Measurements from ENCODE around the gene TMEM132C.

Gene TMEM132C

DNA sequence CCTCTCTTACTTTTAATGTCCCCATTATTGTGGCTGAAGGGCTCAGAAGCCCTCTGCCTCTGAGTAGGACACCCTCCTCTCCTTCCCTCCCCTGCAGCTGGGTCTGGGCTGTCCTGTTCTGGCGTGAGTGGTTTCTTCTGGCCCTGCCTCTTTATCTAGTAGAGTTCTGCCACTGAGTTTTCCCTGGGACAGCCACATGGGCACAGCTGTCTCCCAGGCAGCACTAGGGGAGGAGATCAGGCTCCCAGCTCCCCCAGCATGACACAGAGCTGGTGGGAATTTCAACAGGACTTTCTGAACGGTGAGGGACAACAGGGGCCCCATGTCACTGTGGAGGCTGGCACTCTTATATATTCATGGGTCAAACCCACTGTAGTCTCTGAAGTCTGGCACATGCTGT, 21.4 kb downstream of the TMEM132C start:
- DNase-seq (ENCODE audit: low read depth in 2 of 2), result no peak

DNA sequence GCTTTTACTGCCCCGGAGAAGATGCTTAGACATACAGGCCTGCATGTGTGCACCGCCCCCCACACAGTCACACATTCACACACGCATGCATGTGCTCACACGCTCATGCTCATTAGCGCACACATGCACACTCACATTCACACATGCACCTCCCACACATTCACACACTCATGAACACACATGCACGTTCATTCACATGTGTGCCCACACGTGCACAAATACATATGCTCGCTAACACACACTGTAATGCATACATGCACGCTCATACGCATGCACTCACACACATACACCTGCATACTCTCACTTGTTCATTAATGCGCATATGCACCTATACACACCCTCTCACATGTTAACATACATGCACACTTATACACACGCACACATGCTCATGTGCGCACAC, 21.9 kb downstream of the TMEM132C start:
- DNase-seq (ENCODE audit: low read depth in 2 of 2), result no peak

DNA sequence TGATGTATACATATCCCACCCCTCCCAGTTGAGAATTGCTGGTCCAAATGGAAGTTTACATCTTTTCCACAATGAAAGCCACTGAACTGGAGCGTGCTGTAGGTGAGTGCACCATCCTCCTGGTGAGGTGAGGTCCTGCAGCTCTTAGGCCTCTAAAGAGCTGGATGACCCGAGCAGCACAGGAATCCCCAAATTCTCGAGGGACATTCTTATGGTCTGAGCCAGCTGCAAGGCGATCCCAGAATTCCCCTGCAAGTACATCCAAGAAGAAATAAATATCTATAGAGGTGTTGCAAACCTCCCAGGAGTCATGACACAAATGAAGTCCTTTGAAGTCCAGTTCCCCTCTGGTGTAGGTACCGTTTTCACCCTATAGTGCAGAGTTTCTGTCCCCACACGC, 24.0 kb downstream of the TMEM132C start:
- no peak for DNase-seq (ENCODE audit: low read depth in 2 of 2)

DNA sequence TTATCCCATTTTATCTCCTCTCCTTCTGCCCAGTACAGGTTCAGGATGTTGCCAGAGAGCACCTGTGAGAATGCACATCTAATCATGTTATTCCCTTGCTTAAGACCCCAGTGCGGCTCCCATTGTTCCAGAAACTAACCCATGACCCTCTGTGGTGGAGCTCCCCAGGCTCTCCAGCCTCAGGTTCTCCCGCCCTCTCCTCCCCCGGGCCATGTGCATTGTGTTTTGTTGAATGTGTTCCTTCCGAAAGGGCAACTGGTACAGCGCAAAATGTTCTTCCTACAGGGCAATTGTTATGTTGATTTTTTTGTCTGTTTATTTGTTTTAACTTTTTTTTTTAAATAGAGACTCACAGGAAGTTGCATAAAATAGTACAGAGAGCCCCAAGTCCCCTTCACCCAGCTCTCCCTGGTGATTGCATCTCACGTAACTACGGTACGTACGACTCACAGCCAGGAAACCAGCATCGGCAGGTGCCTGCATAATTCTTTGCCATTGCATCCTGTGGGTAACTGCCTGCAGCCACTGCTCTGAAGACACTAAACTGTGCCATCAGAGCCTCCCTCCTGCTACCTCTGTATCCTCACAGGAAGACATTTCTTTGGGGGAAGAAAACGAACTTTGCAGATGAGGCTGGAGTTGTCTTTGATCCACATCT, 31.2 kb downstream of the TMEM132C start:
- DNase-seq (ENCODE audit: low read depth in 2 of 2), result no peak

DNA sequence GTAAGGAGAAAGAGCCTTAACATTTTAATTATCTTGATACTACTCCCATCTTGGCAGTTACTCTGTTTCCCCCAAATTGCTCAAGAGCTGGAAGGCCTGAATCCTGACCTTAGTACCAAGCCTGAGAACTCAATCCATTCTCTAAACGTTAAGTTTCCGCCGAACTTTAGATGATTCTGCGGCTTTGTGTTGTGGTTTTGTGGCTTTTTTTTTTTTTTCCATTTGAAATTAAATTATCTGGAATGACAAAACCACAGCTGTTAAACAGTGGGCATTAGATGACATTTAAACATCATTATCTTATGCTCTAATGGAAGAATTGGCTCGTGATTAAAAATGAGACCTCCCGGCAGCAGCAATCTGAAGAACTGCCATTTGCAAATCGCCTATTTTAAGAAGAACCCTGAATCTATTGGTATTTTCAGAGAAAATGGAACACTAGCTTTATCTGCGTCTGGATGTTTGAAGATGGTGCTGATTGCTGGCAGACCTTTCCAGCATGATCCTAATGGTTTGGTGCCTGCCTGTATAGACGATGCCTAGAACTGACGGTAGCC, 38.4 kb downstream of the TMEM132C start:
- DNase-seq (ENCODE audit: low read depth in 2 of 2), result no peak

DNA sequence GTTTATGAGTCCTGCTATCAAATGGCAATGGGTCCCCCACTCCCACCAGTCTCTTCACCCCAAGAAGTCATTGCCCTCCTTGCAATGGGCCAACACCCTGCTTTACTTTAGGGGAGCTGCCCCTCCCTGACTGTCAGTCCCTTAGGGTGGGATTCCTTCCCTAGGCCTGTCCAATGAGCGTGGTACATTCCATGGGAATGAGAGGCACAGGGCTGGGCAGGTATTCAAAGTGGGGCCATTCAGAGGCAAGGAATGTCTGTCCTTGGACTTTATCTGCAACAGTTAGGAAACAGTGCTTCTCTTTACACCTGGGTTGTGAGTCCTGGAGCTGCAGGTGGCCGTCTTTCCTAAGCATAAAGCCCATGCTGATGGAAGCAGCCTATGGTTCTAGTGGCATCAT, 40.8 kb downstream of the TMEM132C start:
- no peak for DNase-seq (ENCODE audit: low read depth in 2 of 2)

DNA sequence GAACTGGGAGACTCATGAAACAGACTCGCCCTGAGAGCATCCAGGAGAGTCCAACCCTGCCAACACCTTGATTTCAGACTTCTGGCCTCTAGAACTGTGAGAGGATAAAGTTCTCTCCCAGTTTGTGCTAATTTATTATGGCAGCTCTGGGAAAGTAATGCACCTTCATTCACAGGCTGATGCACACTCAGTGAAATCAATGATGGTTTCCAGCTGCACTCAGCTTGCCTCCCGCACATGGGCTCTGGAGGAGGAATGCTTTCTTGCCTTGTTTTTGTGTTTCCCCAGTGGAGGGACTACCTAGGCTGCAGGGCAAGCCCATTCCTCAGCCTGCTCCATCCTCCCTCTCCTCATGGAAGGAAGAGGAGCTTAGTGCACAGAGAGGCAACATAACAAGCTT, 45.7 kb downstream of the TMEM132C start:
- DNase-seq (ENCODE audit: low read depth in 2 of 2), result no peak

DNA sequence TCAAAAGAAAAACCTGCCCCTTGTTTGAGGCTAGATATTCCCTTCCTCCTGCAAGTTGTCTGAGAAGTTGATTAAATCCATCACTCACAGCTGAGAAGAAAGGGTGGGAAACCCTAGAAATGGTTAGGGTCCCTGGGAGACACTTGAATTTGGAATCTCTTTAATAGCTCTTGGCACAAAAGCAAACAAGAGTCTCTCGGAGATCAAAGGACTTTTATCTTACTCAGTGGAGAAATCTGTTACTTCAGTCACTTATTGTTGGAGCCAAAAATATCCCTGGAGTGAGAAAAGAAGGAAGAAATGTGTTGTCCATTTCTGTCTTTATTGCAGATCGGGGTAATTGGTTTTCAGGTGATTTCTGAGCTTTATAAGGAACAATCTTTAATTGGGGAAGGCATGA, 47.0 kb downstream of the TMEM132C start:
- no peak for DNase-seq (ENCODE audit: low read depth in 2 of 2)

DNA sequence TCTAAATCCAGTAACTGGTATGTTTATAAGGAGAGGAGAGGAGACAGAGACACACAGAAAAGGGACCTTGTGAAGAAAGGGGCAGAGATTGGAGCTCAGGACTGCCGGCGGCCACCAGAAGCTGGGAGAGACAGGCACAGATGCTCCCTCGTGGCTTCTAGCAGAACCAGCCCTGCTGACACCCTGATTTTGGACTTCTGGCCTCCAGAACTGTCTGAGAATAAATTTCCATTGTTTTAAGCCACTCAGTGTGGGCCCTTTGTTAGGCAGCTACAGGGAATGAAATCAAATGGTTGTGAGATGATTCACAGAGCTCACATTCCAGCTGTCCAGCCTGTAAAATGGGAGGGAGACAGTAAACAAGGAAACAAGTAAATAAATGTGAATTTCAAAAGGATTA, 47.6 kb downstream of the TMEM132C start:
- DNase-seq (ENCODE audit: low read depth in 2 of 2), result no peak

DNA sequence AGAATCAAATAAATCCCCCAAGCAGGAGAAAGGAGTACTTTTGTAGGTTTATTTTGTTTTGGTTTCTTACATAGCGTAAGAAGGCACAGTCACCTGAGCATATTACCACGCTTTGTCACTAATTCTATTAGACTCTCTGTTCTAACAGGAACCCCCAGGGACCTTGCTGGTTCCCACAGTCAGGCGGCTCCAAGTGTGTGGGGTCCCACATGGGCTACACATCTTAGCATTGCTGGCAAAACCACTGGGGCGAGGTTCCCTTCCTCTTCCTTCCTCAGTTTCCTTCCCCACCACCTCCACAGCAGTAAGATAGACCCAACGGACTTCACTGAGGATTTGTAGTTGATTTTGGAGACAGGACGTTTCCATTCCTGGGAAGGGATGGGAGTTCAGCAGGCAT, 49.1 kb downstream of the TMEM132C start:
- DNase-seq (ENCODE audit: low read depth in 2 of 2), result no peak

DNA sequence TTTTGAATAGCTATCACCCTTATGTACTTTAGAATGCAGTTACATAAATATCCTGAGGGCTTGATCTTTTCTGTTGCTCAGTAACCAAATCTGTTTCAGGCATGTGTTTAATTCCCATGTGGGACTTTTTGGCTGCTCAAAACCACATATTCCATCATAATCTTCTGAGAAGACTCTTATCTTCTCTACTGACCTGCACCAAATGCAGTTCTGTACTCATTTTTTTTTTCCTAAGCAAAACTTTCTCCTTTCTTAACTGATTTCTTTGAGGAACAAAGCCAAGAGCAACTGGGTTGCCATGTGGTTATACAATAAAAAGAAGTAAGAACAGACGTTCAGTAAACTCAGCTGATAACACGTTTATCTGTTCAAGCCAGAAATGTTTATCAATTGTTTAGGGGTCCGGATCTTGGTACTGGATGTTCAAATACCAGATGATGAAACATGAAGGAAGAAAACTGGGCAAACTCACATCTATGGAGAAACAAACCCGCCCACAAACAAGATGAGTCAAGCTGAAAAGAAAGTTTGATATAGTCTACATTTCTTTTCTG, 50.1 kb downstream of the TMEM132C start:
- DNase-seq (ENCODE audit: low read depth in 2 of 2), result no peak

DNA sequence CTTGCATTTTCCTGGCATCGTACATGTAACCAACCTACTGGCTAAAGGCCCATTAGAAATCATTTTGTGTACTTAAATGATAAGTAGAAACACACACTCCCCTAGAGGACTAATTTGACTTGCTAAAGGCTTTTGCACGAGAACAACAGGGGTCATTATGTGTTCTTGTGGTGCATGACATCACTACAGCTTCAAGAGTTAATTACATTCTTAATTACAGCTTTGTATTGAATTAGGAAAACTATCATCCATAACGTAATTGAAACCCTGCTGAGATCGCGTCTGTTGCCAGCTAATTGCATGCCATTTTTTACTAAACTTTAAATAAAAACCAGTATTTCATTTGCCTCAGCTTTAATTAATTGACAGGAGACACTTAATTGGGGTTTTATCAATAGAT, 51.4 kb downstream of the TMEM132C start:
- DNase-seq (ENCODE audit: low read depth in 2 of 2), result no peak

DNA sequence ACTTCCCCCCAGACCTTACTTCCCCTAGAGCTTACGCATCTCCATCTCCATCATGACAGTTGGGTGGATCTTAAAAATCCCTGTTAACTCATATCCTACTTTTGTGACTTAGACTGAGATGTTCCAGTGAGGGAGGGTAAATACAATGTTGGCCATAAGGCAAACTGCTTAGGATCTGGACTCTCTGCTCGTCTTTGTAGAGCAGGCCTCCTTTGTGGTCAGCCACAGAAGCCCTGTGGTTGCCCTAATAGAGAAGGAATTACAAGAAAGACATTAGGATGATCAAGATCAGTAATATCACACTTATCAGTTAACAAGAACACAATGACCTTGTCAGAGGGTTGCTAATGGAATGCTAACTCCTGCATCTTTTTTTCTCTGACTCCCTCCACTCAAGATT, 52.0 kb downstream of the TMEM132C start:
- DNase-seq (ENCODE audit: low read depth in 2 of 2), result no peak

DNA sequence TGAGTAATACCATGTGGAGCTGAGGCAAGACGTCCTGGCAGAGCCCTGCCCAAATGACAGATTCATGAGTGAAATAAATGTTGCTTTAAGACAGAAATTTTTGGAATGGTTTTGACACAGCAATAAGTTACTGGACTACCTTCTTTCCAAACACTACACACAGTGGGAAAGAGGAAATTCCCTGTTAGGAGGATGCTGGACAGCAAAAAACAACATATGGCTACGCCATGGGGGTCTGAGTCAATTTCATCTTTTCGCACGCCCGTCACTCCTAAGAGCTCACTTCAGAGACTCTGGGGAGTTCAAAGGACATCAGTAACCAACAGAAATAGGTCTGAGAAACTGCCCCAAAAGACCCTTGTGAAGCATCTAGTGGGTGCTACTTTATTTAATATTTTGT, 55.4 kb downstream of the TMEM132C start:
- no peak for DNase-seq (ENCODE audit: low read depth in 2 of 2)

DNA sequence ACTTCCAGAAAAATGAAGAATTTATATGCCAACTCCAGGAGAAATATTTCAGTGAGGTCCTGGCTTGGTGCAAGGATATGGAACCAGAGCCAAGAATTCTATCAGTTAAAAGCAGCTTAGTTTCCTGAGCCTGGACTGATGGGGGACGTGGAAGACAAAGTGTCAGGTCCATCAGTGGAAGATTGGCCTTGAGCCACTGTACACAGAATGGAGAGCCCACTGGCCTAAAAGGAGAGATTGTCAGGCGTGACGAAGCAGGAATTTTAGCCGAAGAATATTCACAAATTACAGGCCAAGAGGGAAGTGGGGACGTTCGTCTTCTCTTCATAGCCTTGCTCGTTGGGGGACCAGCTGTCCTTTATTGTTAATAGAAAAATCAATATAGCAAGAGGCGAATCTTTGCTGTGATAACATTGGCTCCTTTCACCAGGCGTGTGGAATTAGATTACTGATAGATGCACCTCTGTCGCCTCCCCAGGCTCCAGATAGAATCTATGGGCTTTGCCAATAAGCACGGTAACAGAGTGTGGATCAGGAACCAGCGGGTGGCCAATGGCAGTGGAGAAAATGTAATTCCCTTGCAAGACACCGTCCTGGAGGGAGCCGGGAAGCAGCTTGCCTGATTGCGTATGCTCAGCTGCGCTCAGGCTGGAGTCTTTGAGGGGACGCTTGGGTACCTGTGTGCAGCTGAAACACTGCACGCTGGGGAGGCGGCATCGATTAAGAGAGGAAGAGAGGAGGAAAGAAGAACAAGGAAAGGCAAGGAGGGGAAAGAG, 56.4 kb downstream of the TMEM132C start:
- DNase-seq (ENCODE audit: low read depth in 2 of 2), result no peak

DNA sequence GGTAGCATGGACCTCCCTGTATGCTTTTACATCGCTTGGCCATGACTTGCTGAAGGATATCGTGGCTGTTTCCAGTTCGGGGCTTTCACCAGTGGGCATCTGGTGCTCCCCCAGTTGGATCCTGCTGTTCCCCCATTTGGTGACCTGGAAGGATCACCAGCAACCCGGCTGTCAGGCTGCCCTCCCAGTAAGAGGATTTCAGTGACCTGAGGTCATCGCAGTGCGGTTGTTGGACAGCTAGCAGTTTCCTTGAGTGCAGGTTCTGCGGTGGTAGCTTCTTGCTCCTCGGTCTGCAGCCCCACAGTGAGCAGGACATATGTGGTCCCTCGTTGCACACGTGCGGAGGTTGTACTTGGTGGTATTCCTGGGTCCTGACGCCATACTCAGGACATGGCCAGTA, 58.7 kb downstream of the TMEM132C start:
- no peak for DNase-seq (ENCODE audit: low read depth in 2 of 2)

DNA sequence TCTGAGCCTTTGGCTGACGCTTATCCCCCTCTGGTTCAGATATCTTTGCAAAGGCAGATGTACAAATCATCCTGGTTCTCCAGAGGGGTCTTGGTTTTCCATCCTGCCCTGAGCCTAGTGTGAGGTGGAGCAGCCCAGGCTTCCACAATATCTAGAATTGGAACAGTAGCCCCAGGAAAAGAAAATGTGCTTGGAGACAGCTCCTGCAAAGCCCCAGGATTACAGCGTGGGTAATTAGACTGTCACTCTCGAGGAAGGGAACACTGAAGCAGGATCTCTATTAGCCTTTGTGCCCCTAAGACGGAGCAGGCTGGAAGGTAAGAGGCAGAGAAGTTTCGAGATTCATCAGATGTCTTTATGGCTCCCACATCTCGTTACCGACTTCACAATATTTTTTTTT, 59.4 kb downstream of the TMEM132C start:
- no peak for DNase-seq (ENCODE audit: low read depth in 2 of 2)

DNA sequence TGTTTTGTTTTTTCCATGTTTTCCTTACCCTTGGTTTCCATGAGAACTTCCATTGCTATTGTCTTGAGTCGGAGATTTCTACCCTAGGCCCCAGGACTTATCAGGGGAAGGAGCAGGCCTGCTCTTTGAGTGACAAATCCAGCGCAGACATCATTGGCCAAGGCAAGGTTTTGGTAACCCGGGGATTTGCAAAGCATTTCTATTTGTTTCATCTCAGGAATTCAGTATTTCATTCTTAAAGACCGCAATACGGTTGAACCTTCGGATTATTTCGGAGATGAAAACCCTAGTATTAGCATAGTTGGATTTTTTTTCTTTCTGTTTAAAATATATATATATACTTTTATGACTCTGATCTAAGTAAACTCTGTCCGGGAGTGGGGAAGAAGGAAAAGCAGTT, 62.0 kb downstream of the TMEM132C start:
- no peak for DNase-seq (ENCODE audit: low read depth in 2 of 2)

DNA sequence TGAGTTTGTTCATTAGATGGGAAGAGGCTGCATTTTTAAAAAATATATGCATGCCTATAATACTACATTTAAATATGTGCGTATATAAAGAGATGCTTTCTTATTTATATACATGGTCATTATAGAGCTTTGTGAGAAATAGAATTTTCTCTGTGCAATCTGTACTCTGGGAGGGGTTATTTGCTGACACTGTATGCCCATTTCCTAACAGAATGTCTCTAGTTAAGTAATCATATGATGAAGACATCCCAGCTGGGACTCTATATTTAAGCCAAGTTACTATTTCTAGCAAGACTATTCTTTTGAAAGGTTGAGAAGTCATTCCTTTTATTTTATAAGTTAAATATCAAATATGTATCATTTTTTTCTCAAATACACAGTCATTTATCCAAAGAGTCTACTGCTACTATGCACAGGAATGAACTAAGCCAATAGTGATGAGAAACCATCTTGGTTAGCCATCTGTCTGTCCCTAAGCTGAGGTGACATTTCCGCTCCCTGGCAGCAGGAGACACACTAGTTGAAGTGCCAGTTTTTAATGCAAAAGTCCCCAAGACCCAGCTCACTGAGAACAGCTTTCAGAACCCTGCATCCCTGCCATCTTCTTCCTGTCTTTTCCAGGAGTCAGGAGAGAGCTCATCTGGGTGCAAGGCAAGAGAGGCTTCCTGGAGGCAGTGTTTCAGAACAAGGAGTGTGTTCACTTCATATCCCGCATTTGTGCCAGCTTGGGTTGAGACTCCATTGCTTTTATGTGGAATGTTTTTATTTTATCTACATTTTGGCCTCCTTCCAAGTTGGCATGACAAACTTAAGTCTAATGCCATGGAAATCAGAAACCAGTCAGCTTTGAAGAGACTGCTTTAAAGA, 69.5 kb downstream of the TMEM132C start:
- DNase-seq (ENCODE audit: low read depth in 2 of 2), result no peak

DNA sequence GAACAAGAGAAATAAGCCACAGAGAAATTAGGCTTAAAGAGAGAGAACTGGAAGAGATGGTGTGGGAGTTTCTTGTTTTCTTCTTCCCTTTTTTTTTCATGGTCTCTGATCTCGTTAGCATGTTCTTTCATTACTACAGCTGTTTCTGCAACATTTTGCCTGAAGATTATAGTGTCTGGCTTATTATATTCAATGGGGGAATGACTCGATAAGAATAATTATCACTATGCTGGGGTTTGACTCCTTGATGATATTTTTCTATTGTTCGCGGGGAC, 70.0 kb downstream of the TMEM132C start:
- DNase-seq (ENCODE audit: low read depth in 2 of 2), result no peak

DNA sequence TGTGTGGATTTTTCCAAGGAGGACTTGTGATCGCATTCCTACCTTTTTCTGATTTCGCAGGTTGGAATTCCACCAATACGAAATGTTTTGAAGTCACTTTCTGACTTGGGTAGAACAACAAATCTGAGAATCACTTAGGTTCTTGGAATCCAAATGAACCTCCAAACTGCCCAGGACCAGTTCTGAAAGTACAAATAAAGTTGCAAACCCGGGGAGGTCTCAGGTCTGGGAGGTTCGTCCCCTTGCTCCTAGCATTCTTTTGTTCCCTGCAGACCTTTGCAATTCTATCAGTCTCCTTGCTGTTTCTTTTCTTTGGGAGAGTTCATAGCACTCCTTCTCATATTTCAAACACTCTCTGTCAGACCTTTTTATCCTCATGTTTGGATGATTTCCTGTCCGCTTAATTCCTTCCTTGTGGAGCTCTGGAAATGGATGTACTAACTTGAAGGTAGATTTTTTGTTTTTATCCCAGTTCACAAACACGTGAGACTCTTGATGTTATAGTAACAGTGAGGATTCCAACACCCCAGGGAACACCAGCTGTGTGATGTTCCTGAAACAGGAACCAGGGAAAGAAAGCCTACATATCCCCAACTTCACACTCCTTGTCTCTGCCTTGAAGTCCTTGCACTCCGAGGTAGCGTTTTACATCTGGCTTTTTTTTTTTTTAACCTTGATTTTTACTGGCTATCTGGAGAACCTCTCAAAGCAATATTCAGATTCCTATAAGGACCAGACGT, 70.6 kb downstream of the TMEM132C start:
- DNase-seq (ENCODE audit: low read depth in 2 of 2), result no peak

Measured in stimulated activated CD4-positive, alpha-beta T cell treated with anti-CD3 and anti-CD28 coated beads, Interleukin-1b, Interleukin-23, amount 100 ng/mL, for 4 hours (primary cell).